OCI-LY7 (cell line): Measurements from ENCODE around the gene CCDC57. TPM values are rescaled to one million over a fixed set of nuclear protein-coding genes. Genes with fewer than 3 reads are reported as not detected.

Experiments used
- BruUV-seq: library from RNA; stranded (reverse); fragments of 400-500 nt; replicated peaks from 2 replicates; lab custom pipeline; 2021; lab: Mats Ljungman, UMichigan
- CTCF ChIA-PET: fragments of 300-600 bp; sonication (Branson Sonifier 250); formaldehyde crosslinking; loops from one replicate; lab custom pipeline; 2022; ENCODE audit warnings: antibody characterized with exemption; ENCODE audit not compliant: unreplicated experiment; lab: Charles Lee
- POLR2A ChIA-PET: fragments of 300-600 bp; sonication (Branson Sonifier 250); formaldehyde crosslinking; loops from one replicate; lab custom pipeline; 2022; ENCODE audit warnings: antibody characterized with exemption; lab: Charles Lee
- DNase-seq: peaks from one replicate; pipeline ENCODE4 v3.0.0-alpha.2; 2015; ENCODE audit warnings: low spot score
- H2AFZ ChIP-seq: fragments of 200-600 bp; sonication (generic), shearing (Covaris generic); 2 replicates; pipeline ENCODE4 v1.6.1; 2014; ENCODE audit warnings: mild to moderate bottlenecking, antibody characterized with exemption, low read length, moderate library complexity
- H3K27ac ChIP-seq: fragments of 200-600 bp; sonication (generic); 2 replicates; pipeline ENCODE4 v1.5.1; 2014; ENCODE audit warnings: mixed run types, low read depth, mild to moderate bottlenecking, moderate library complexity, low read length, inconsistent platforms; ENCODE audit not compliant: poor library complexity, severe bottlenecking
- H3K36me3 ChIP-seq: fragments of 200-600 bp; sonication (generic); 2 replicates; pipeline ENCODE4 v1.6.1; 2014; ENCODE audit warnings: mild to moderate bottlenecking, antibody characterized with exemption, low read length, moderate library complexity, mixed read lengths; ENCODE audit not compliant: insufficient read depth
- H3K4me1 ChIP-seq: fragments of 200-600 bp; sonication (generic); 2 replicates; pipeline ENCODE4 v1.5.1; 2014; ENCODE audit warnings: mild to moderate bottlenecking, low read length; ENCODE audit not compliant: insufficient read depth, poor library complexity, severe bottlenecking
- H3K4me2 ChIP-seq: fragments of 200-600 bp; sonication (generic); 2 replicates; pipeline ENCODE4 v1.6.1; 2014; ENCODE audit warnings: mild to moderate bottlenecking, low read length
- H3K4me3 ChIP-seq: fragments of 200-600 bp; sonication (generic); 2 replicates; pipeline ENCODE4 v1.5.1; 2014; ENCODE audit warnings: mild to moderate bottlenecking, low read depth, low read length; ENCODE audit not compliant: poor library complexity, severe bottlenecking
- H3K79me2 ChIP-seq: fragments of 200-600 bp; sonication (generic); 2 replicates; pipeline ENCODE4 v1.6.1; 2016; ENCODE audit warnings: low read depth, mild to moderate bottlenecking, low read length, moderate library complexity, mixed read lengths; ENCODE audit not compliant: insufficient read depth
- H3K9me2 ChIP-seq: fragments of 200-600 bp; sonication (generic); 2 replicates; pipeline ENCODE4 v1.6.1; 2016; ENCODE audit warnings: mild to moderate bottlenecking, low read length, mixed read lengths; ENCODE audit not compliant: insufficient read depth
- H3K9me3 ChIP-seq: fragments of 200-600 bp; sonication (generic); 2 replicates; pipeline ENCODE4 v1.6.1; 2014; ENCODE audit warnings: mild to moderate bottlenecking, mixed run types, low read length, mixed read lengths
- H4K20me1 ChIP-seq: fragments of 200-600 bp; sonication (generic); 2 replicates; pipeline ENCODE4 v1.6.1; 2014; ENCODE audit warnings: mild to moderate bottlenecking, antibody characterized with exemption, low read length, moderate library complexity, mixed read lengths; ENCODE audit not compliant: insufficient read depth
- EZH2phosphoT487 ChIP-seq: fragments of 200-600 bp; sonication (generic); IDR thresholded peaks from 2 replicates; pipeline ENCODE4 v1.6.1; 2018; ENCODE audit warnings: low read depth, borderline replicate concordance, mild to moderate bottlenecking, mixed run types, antibody characterized with exemption, low read length, moderate library complexity, mixed read lengths
- intact Hi-C: fragments of 100-400 bp; cut with micrococcal nuclease; formaldehyde crosslinking; loops from one replicate; pipeline ENCODE4 v1.10.0; 2022; ENCODE audit not compliant: unreplicated experiment
- total RNA-seq, 2 experiments: library from RNA; depleted of rRNA in 1 of 2; stranded (reverse); fragments of >200 nt in 1 of 2; shearing (Covaris generic) in 1 of 2; gene quantifications; 2 replicates each; pipeline ENCODE4 v1.2.3, GENCODE V29; 2014 to 2022
- TF ChIP-seq, protein P1 (sequence below): fragments of 200-600 bp; sonication (generic); conservative IDR thresholded peaks from 2 replicates; pipeline ENCODE4 v1.5.1; 2014; ENCODE audit warnings: mild to moderate bottlenecking, antibody characterized with exemption, low read length, moderate library complexity, mixed read lengths

CCDC57 gene
- total RNA-seq, 2 experiments from 2014 or later, result 34.5 to 58.7 TPM

DNA sequence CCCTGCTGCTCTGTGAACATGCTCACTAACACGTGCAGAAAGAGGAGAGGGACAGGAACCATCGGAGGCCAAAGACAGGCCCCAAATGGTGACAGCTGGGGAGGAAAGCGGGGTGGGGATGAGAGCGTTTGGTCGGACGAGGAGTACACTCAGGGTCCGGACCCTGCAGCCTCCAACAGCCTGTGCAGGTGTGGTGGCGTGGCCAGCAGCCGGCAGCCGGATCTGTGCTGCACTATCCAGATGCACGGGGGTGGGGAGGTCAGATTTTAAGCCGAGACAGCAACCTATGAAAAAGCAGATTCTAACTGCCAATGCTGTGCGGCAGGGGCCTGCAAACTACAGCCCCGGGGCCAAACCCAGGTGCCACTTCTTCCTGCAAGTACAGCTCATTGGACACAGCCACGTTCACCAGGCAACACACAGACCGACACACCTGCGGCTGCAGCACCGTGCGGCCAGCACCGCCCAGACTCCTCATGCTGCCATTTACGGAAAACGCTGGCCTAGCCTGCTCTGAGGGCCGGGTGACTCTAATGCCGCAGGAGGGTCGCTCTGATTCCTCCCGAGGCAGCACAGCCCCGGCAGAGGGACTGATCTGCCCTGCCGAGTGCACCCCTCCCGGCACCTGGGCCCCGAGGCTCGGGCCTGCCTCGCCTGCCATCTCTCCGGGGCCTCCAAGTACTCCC lies 37.4 kb upstream of the CCDC57 start:
- intact Hi-C loops, result no loop called here
- H3K9me2 ChIP-seq, result no peaks in the 10 kb centered on the region
- TF ChIP-seq, protein P1, sequence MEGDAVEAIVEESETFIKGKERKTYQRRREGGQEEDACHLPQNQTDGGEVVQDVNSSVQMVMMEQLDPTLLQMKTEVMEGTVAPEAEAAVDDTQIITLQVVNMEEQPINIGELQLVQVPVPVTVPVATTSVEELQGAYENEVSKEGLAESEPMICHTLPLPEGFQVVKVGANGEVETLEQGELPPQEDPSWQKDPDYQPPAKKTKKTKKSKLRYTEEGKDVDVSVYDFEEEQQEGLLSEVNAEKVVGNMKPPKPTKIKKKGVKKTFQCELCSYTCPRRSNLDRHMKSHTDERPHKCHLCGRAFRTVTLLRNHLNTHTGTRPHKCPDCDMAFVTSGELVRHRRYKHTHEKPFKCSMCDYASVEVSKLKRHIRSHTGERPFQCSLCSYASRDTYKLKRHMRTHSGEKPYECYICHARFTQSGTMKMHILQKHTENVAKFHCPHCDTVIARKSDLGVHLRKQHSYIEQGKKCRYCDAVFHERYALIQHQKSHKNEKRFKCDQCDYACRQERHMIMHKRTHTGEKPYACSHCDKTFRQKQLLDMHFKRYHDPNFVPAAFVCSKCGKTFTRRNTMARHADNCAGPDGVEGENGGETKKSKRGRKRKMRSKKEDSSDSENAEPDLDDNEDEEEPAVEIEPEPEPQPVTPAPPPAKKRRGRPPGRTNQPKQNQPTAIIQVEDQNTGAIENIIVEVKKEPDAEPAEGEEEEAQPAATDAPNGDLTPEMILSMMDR, result no peak
- TF ChIP-seq EZH2phosphoT487, result no peak
- no peak overlapping the region for H2AFZ ChIP-seq
- peaks cover 92% of the 10 kb centered on the region for H3K36me3 ChIP-seq
- no peaks in the 10 kb centered on the region for H4K20me1 ChIP-seq
- H3K4me2 ChIP-seq, result no peak overlapping the region
- H3K4me3 ChIP-seq, result no peak overlapping the region
- POLR2A ChIA-PET, result no interaction called here
- no peaks in the 10 kb centered on the region for H3K4me1 ChIP-seq
- no peak for DNase-seq
- BruUV-seq, result no TSS peak
- no peaks in the 10 kb centered on the region for H3K79me2 ChIP-seq
- CTCF ChIA-PET, result no interaction called here
- H3K27ac ChIP-seq, result no peak overlapping the region
- no peaks in the 10 kb centered on the region for H3K9me3 ChIP-seq

DNA sequence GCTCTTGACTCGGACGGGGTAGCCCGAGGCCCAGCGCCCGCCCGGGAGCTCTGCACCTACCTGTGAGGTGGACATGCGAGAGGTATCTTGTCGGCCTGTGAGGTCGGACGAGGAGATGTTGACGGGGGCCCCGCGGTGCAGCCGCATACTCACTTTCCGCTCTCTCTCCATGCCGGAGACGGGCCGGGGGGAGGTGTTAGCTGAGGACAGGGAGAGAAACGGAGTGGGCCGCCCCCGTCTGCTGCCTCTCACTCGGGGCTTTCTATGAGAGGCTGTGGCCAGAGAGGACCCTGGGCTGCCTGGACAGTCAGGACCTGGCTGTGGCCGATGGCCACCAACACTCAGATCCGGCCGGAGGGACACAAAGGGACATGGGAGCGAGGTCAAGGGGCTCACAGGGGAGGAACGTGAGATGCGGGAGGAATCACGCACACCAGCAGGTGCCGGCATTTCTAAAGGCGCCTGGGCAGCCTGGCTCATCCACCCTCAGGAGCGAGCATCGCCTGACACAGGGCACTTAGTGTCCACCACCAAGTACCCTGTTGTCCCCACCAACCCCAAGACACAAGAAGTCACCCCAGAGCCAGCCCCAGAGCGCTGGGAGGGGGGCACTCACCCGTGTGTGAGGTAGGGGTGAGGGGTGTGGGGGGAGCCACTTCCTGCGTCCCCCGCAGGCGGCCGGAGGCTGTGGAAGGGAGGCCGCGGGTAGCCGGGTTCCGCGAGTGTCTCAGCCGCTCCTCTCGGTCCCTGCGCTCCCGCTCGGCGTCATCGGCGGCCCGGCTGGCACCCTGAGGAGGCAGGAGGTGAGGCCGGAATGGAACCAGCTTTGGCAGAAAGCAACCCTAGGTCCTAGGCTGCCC lies 36.4 kb upstream of the CCDC57 start:
- BruUV-seq, result no TSS peak

More for the DNA sequence above, 36.4 kb upstream of the CCDC57 start:
- Histone ChIP-seq H4K20me1 (no peaks in the 10 kb centered on the region), H3K4me3 (no peak overlapping the region), H3K27ac (no peak overlapping the region), H3K79me2 (no peaks in the 10 kb centered on the region), H3K9me3 (no peaks in the 10 kb centered on the region), H3K4me2 (no peak overlapping the region), H3K4me1 (no peaks in the 10 kb centered on the region), H3K36me3 (peaks cover 97% of the 10 kb centered on the region), H2AFZ (no peak overlapping the region), H3K9me2 (no peaks in the 10 kb centered on the region)
- TF ChIP-seq, protein P1, result no peak
- no peak for TF ChIP-seq EZH2phosphoT487
- intact Hi-C loops, result no loop called here
- no peak for DNase-seq
- CTCF ChIA-PET, result no interaction called here
- POLR2A ChIA-PET, result no interaction called here
